ENCODE results near the gene DLEC1. TPM values are rescaled to one million over a fixed set of nuclear protein-coding genes. Genes with fewer than 3 reads are reported as not detected.

DLEC1 gene, protein sequence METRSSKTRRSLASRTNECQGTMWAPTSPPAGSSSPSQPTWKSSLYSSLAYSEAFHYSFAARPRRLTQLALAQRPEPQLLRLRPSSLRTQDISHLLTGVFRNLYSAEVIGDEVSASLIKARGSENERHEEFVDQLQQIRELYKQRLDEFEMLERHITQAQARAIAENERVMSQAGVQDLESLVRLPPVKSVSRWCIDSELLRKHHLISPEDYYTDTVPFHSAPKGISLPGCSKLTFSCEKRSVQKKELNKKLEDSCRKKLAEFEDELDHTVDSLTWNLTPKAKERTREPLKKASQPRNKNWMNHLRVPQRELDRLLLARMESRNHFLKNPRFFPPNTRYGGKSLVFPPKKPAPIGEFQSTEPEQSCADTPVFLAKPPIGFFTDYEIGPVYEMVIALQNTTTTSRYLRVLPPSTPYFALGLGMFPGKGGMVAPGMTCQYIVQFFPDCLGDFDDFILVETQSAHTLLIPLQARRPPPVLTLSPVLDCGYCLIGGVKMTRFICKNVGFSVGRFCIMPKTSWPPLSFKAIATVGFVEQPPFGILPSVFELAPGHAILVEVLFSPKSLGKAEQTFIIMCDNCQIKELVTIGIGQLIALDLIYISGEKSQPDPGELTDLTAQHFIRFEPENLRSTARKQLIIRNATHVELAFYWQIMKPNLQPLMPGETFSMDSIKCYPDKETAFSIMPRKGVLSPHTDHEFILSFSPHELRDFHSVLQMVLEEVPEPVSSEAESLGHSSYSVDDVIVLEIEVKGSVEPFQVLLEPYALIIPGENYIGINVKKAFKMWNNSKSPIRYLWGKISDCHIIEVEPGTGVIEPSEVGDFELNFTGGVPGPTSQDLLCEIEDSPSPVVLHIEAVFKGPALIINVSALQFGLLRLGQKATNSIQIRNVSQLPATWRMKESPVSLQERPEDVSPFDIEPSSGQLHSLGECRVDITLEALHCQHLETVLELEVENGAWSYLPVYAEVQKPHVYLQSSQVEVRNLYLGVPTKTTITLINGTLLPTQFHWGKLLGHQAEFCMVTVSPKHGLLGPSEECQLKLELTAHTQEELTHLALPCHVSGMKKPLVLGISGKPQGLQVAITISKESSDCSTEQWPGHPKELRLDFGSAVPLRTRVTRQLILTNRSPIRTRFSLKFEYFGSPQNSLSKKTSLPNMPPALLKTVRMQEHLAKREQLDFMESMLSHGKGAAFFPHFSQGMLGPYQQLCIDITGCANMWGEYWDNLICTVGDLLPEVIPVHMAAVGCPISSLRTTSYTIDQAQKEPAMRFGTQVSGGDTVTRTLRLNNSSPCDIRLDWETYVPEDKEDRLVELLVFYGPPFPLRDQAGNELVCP (N-terminal part only)
- polyA plus RNA-seq: 0.25 and 0.44 TPM in 2 replicates
- 0.23 TPM in 1 of 2 replicates, not detected in the other for polyA minus RNA-seq

GRCh38 chr3:38039101-38039898 lies at the start of gene DLEC1:
DLEC1 (plus strand) TSS chr3:38039208; CDS start chr3:38039226, 18 bp downstream.
- Histone ChIP-seq H3K4me2 (ENCODE audit: low read length) (peak within 1 kb of the TSS; percentile 28), H3K27me3 (ENCODE audit: insufficient read depth, low read depth, low read length) (peaks cover 20% of the 10 kb centered on the region), H3K9me3 (ENCODE audit: low read length) (no peaks in the 10 kb centered on the region), H3F3A (ENCODE audit: insufficient read depth, low read length, poor library complexity, severe bottlenecking) (no peaks in the 10 kb centered on the region), H3K36me3 (ENCODE audit: insufficient read depth, low read length) (no peaks in the 10 kb centered on the region), H3K27ac (ENCODE audit: low read length) (no peak within 1 kb of the TSS), H3K9me2 (ENCODE audit: insufficient read depth, low read length) (no peaks in the 10 kb centered on the region), H2AFZ (ENCODE audit: low read depth, low read length) (peak within 1 kb of the TSS; percentile 27), H3K4me3 (ENCODE audit: low read length) (peak within 1 kb of the TSS; percentile 68), H3K79me2 (replicated peaks; ENCODE audit: insufficient read depth, low read length) (no peaks in the 10 kb centered on the region), H3K9ac (ENCODE audit: low read length) (peak within 1 kb of the TSS; percentile 7), H4K20me1 (ENCODE audit: insufficient read depth) (no peaks in the 10 kb centered on the region)
- TF ChIP-seq, protein P1, sequence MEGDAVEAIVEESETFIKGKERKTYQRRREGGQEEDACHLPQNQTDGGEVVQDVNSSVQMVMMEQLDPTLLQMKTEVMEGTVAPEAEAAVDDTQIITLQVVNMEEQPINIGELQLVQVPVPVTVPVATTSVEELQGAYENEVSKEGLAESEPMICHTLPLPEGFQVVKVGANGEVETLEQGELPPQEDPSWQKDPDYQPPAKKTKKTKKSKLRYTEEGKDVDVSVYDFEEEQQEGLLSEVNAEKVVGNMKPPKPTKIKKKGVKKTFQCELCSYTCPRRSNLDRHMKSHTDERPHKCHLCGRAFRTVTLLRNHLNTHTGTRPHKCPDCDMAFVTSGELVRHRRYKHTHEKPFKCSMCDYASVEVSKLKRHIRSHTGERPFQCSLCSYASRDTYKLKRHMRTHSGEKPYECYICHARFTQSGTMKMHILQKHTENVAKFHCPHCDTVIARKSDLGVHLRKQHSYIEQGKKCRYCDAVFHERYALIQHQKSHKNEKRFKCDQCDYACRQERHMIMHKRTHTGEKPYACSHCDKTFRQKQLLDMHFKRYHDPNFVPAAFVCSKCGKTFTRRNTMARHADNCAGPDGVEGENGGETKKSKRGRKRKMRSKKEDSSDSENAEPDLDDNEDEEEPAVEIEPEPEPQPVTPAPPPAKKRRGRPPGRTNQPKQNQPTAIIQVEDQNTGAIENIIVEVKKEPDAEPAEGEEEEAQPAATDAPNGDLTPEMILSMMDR (IDR thresholded peaks at IDR 0.05; ENCODE audit: poor library complexity, severe bottlenecking): no peak
- no peak for TF ChIP-seq EP300 (conservative IDR thresholded peaks at IDR 0.05; ENCODE audit: poor library complexity, severe bottlenecking)
- TF ChIP-seq, protein P2, sequence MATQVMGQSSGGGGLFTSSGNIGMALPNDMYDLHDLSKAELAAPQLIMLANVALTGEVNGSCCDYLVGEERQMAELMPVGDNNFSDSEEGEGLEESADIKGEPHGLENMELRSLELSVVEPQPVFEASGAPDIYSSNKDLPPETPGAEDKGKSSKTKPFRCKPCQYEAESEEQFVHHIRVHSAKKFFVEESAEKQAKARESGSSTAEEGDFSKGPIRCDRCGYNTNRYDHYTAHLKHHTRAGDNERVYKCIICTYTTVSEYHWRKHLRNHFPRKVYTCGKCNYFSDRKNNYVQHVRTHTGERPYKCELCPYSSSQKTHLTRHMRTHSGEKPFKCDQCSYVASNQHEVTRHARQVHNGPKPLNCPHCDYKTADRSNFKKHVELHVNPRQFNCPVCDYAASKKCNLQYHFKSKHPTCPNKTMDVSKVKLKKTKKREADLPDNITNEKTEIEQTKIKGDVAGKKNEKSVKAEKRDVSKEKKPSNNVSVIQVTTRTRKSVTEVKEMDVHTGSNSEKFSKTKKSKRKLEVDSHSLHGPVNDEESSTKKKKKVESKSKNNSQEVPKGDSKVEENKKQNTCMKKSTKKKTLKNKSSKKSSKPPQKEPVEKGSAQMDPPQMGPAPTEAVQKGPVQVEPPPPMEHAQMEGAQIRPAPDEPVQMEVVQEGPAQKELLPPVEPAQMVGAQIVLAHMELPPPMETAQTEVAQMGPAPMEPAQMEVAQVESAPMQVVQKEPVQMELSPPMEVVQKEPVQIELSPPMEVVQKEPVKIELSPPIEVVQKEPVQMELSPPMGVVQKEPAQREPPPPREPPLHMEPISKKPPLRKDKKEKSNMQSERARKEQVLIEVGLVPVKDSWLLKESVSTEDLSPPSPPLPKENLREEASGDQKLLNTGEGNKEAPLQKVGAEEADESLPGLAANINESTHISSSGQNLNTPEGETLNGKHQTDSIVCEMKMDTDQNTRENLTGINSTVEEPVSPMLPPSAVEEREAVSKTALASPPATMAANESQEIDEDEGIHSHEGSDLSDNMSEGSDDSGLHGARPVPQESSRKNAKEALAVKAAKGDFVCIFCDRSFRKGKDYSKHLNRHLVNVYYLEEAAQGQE (IDR thresholded peaks at IDR 0.05; ENCODE audit: borderline replicate concordance): no peak
- TF ChIP-seq SMC3 (conservative IDR thresholded peaks at IDR 0.05; ENCODE audit: poor library complexity): no peak
- no peak for TF ChIP-seq POLR2AphosphoS5 (IDR thresholded peaks at IDR 0.05)
- peak; percentile 65 for TF ChIP-seq MXI1 (conservative IDR thresholded peaks at IDR 0.05; ENCODE audit: poor library complexity, severe bottlenecking)
- TF ChIP-seq TAF1 (IDR thresholded peaks at IDR 0.05; ENCODE audit: low read depth): no peak
